WERI-Rb-1 (cell line): ENCODE measurements around the gene SMC4.

Source experiments
- DNase-seq: peaks from one replicate; pipeline ENCODE4 v3.0.0-alpha.2; 2020
- H3K27ac ChIP-seq: fragments of 250-450 bp; sonication (Bioruptor Pico); 2 replicates; pipeline ENCODE4 v1.5.1; 2020; ENCODE audit warnings: mild to moderate bottlenecking, moderate library complexity
- H3K27me3 ChIP-seq: fragments of 250-450 bp; sonication (Bioruptor Pico); 2 replicates; pipeline ENCODE4 v1.5.1; 2021; ENCODE audit warnings: mild to moderate bottlenecking, low read depth, moderate library complexity; ENCODE audit not compliant: insufficient read depth, severe bottlenecking
- H3K36me3 ChIP-seq: fragments of 250-450 bp; sonication (Bioruptor Pico); 2 replicates; pipeline ENCODE4 v1.5.1; 2020; ENCODE audit warnings: mild to moderate bottlenecking, moderate library complexity
- H3K4me3 ChIP-seq: 2 replicates; pipeline ENCODE4 v1.5.1; 2011; ENCODE audit warnings: low read depth, mild to moderate bottlenecking, control low read depth, low read length
- H3K9me3 ChIP-seq: fragments of 250-450 bp; sonication (Bioruptor Pico); 2 replicates; pipeline ENCODE4 v1.5.1; 2021; ENCODE audit warnings: mild to moderate bottlenecking, moderate library complexity; ENCODE audit not compliant: severe bottlenecking
- CTCF ChIP-seq: IDR thresholded peaks from 2 replicates; pipeline ENCODE4 v1.5.1; 2011; ENCODE audit warnings: low read depth, mild to moderate bottlenecking, control low read depth, inconsistent platforms, low read length

The SMC4 gene

GRCh38 chr3:160390565-160391138, 8.8 kb upstream of the SMC4 start:
- Histone ChIP-seq H3K4me3 (no peak overlapping the region), H3K9me3 (no peaks in the 10 kb centered on the region), H3K36me3 (no peaks in the 10 kb centered on the region), H3K27ac (no peak overlapping the region), H3K27me3 (no peaks in the 10 kb centered on the region)
- no peak for TF ChIP-seq CTCF
- no peak for DNase-seq

- DNase-seq = no peak
- Histone ChIP-seq H3K4me3 (no peak overlapping the region), H3K9me3 (no peaks in the 10 kb centered on the region), H3K27ac (no peak overlapping the region), H3K36me3 (no peaks in the 10 kb centered on the region), H3K27me3 (no peaks in the 10 kb centered on the region)
- TF ChIP-seq CTCF = no peak
These were observed 6.7 kb upstream of the SMC4 start for GRCh38 chr3:160392798-160393197.

- DNase-seq = no peak
- TF ChIP-seq CTCF = no peak
- Histone ChIP-seq H3K9me3 (no peaks in the 10 kb centered on the region), H3K27me3 (no peaks in the 10 kb centered on the region), H3K4me3 (no peak overlapping the region), H3K36me3 (no peaks in the 10 kb centered on the region), H3K27ac (no peak overlapping the region)
These were observed 6.0 kb upstream of the SMC4 start for GRCh38 chr3:160393346-160394008.

GRCh38 chr3:160394009-160394392, 5.4 kb upstream of the SMC4 start:
- Histone ChIP-seq H3K27ac (no peak overlapping the region), H3K36me3 (no peaks in the 10 kb centered on the region), H3K4me3 (no peak overlapping the region), H3K27me3 (no peaks in the 10 kb centered on the region), H3K9me3 (no peaks in the 10 kb centered on the region)
- no peak for TF ChIP-seq CTCF
- DNase-seq = no peak

- no peaks in the 10 kb centered on the region for H3K9me3 ChIP-seq
- no peak overlapping the region for H3K4me3 ChIP-seq
- no peak for TF ChIP-seq CTCF
- peak overlapping the region; percentile 75 for H3K27ac ChIP-seq
- no peaks in the 10 kb centered on the region for H3K27me3 ChIP-seq
- H3K36me3 ChIP-seq = peaks cover 8% of the 10 kb centered on the region
- peak; percentile 34 for DNase-seq
These were observed 4.2 kb upstream of the SMC4 start for GRCh38 chr3:160395297-160395696.

- peak overlapping the region; percentile 98 for H3K27ac ChIP-seq
- H3K36me3 ChIP-seq = peaks cover 39% of the 10 kb centered on the region
- no peaks in the 10 kb centered on the region for H3K27me3 ChIP-seq
- no peak for DNase-seq
- H3K9me3 ChIP-seq = no peaks in the 10 kb centered on the region
- H3K4me3 ChIP-seq = peak overlapping the region; percentile 87
- TF ChIP-seq CTCF = no peak
These were observed 678 bp upstream of the SMC4 start for GRCh38 chr3:160398820-160399124.
